ENCODE measurements around the gene PI4KA.
A peak's percentile ranks its signal among the peaks of the same experiment; 100 is the strongest.
"Not testable (repeated sequence)": the region's sequence is repeated elsewhere in the genome, so short reads cannot be mapped to it uniquely, and the experiment has no call there.

PI4KA gene

GRCh38 chr22:20724676-20725454, 133.7 kb downstream of the PI4KA start:
- peak; percentile 67 for DNase-seq (ENCODE audit: low spot score)

GRCh38 chr22:20721409-20722218, 137.0 kb downstream of the PI4KA start:
- no peak for DNase-seq (ENCODE audit: low spot score)

- DNase-seq (ENCODE audit: low spot score), result no peak
Observed at GRCh38 chr22:20720692-20721408, 137.8 kb downstream of the PI4KA start.

GRCh38 chr22:20718727-20719126, 139.9 kb downstream of the PI4KA start:
- DNase-seq (ENCODE audit: low spot score), result not testable (repeated sequence)

DNA sequence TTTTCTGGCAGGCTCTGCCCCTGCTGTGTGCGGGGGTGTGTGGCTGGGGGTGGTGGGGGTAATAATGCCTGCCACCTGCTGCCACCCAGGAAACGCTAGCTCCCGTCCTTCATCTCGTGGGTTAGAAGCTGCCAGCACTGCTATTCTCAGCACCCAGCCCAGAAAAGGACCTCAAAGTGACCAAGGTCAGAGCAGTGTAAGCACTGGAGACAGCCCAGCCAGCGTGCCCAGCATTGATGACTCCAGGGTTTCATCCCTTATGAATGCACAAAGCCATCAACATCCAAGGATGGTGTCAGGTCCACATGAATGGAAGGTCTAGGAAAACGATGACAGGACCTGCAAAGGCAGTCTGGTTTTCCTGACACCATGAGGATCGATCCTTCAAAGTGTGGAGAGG, 140.6 kb downstream of the PI4KA start:
- DNase-seq (ENCODE audit: low spot score), result not testable (repeated sequence)

DNA sequence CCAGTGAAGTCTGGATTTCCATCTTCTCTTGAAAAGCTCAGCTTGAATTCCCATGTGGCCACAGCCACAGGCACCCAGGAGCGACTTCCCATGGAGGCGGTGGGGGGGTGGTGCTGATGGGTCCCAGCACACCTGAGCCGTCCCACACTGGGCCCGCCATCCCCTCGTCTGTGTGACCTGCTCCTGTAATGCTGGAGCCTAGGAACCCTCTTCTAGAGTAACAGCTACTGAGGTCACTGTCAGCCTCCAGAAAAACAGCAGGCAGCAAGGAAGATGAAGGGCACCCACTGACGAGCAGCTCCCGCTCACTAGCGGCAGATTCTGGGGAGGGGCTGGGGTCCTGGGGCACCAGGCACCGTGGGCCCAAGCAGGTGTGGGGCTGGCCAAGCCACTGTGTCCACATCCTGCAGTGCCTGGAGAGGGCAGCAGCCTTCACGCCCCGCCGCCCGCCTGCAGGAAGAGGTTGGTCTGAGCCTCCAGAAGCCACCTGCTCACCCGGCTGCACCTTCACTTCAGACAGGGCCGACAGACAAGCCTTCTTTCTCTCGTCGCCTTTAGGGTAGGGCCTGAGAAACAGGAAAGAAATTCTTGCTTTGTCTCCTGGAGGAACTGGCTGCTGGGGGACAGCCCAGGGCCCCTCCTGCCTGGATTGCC, 141.3 kb downstream of the PI4KA start:
- not testable (repeated sequence) for DNase-seq (ENCODE audit: low spot score)

DNA sequence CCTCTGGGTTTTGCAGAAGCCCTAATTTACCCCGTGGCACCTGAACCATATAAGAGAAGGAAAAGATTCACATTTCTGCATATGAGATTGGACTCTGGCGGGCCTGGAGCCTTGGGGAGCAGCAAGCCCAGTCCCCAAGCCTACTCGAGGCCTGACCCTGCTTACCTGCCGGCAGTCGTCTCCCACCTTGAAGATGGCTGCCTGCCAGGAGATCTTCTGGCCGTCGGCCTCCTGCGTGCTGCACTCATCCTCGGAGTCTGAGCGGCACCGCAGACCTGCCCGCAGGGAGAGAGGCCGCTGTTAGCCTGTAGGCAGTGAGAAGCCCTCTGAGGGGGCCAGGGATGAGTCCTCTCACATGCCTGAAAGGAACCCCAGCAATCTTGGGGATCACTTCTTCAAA, 145.5 kb downstream of the PI4KA start:
- not testable (repeated sequence) for DNase-seq (ENCODE audit: low spot score)

- not testable (repeated sequence) for DNase-seq (ENCODE audit: low spot score)
Observed at GRCh38 chr22:20709966-20710365, 148.6 kb downstream of the PI4KA start.

DNA sequence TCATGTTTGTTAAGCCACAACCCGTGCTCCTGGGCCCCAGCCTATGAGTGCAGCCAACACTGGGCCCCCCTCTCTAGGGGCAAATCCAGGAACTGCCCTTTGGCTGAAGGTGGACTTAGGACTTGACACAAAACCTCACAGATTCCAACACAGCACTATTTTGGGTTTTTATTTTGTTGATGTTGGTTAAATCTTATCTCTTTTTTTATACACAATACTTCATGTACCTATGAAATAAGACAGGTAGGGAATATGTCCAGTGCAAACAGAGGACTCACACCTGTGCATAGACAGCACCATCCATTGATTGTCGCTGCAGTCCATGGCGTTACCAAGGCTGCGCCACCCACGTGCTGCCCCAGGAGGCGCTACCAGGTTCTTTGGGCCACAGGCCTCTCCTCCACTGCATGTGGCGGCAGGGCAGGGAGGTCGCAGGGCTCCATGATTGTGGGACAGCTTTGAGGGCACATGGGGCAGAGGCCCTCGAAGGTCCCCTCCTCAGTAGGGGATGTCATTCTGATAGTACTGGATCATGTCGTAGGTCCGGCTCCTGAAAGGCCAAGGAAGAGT, 151.0 kb downstream of the PI4KA start:
- DNase-seq (ENCODE audit: low spot score), result not testable (repeated sequence)

DNA sequence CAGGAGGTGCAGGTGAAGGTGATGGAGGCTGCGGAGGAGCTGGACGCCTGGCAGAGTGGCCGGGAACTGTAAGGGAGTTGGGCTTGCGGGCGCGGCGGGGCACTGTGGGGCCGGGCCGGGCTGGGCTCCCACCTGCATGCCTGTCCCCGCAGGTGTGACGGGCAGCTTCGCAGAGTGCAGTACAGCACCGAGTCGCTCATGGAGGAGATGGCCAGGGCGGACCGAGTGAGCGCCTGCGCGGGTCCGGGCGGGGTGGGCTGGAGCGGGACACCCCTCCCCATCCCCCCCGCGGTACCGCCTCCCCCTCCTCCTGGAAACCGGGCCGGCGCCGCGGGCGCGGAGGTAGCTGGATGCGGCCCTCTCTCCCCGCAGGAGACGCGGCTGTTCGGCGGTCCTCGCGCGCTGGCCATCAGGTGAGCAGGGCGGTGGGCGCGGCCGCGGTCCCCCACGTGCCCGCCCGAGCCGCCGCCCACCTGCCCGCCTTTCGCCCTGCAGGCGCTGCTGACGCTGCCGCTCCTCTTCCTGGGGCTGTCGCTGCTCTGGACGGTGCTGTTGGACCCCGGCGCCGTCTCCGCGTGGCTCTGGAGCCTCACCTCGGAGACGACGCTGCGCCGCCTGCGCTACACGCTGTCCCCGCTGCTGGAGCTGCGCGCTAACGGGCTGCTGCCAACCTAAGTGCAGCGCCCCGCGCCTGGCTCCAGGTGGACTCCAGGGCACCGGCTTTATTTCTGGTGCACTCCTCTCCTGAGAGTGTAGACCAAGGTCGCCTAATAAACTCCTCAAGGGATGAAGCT, 154.6 kb downstream of the PI4KA start:
- not testable (repeated sequence) for DNase-seq (ENCODE audit: low spot score)

- DNase-seq (ENCODE audit: low spot score), result not testable (repeated sequence)
Observed at GRCh38 chr22:20703414-20703806, 155.2 kb downstream of the PI4KA start.

- DNase-seq (ENCODE audit: low spot score), result peak; percentile 95
Observed at GRCh38 chr22:20702546-20703413, 155.8 kb downstream of the PI4KA start.

- not testable (repeated sequence) for DNase-seq (ENCODE audit: low spot score)
Observed at GRCh38 chr22:20702175-20702545, 156.5 kb downstream of the PI4KA start.

GRCh38 chr22:20701680-20702136, 156.9 kb downstream of the PI4KA start:
- not testable (repeated sequence) for DNase-seq (ENCODE audit: low spot score)

DNA sequence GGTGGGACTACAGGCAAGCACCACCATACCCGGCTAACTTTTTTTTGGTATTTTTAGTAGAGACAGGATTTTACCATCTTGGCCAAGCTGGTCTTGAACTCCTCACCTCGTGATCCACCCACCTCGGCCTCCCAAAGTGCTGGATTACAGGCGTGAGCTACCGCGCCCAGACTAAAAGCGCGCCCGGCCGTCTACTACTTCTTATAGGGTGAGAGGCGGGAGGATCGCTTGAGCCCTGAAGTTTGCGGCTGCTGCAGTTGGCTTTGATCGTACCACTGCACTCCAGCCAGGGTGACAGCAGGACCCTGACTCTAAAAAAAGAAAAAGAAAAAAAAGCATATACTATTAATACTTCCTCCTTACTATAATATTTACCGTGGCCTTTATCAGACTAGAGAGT, 158.3 kb downstream of the PI4KA start:
- not testable (repeated sequence) for DNase-seq (ENCODE audit: low spot score)

DNA sequence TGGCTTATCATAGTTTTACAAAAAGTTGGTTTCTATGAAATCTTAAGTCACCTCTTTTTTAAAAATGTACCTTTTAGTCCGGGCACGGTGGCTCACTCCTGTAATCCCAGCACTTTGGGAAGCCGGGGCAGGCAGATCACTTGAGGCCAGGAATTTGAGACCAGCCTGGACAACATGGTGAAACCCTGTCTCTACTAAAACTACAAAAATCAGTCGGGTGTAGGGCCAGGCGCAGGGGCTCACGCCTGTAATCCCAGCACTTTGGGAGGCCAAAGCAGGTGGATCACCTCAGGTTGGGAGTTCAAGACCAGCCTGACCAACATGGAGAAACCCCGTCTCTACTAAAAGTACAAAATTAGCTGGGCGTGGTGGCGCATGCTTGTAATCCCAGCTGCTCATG, 158.8 kb downstream of the PI4KA start:
- not testable (repeated sequence) for DNase-seq (ENCODE audit: low spot score)

DNA sequence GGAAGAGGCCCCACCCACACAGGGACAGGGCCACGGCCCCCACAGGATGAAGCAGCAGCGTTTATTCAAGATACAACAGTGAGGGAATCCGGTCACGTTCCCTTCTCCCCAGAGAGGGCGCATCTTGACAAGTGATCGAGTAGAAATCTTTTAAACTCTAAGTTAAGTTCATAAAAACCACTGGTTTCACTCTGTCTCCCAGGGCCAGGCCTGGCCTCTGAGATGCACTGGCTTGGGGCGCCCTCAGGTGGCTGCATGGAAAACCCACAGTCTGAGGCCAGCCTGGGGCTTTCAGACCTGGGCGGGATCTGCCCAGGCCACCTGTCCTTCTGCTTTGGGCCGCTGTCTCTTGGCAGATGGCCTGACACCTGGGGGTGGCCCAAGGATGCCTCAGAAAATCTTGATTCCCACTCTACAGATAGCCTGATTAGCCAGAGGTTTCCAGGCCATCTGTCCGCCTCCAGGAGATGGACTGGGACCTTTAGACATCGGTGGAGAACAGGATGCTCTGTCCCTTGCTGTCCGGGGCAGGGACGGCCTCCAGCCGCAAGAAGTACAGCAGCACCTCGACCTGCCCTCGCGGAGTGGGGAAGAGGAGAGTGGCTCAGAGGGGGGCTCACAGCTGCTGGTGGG, 161.0 kb downstream of the PI4KA start:
- DNase-seq (ENCODE audit: low spot score), result peak; percentile 73

DNA sequence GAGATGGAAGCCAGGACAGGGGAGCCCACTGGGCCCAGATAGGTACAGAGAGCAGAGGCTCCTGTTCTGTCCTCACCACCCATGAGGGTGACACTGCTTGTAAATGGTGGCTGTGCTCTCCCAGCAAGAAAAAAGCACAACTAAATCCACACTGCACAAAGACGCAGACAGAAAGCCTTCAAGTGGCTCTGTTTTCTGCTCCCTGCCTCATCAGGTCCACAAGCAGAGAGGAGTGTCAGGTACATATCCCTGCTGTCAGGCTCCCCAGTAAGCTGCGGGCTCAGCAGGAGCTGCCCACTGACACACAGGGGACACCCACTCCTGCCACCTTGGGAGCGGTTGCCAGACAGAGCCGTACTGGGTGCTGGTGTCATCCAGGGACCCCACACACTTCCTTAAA, 162.6 kb downstream of the PI4KA start:
- DNase-seq (ENCODE audit: low spot score), result not testable (repeated sequence)

- not testable (repeated sequence) for DNase-seq (ENCODE audit: low spot score)
Observed at GRCh38 chr22:20695205-20695604, 163.4 kb downstream of the PI4KA start.

Data from cerebellar cortex (tissue), 1 donor.